Lower lobe of right lung (tissue), 2 donors: Measurements from ENCODE around the gene WDR55. TPM values are rescaled to one million over a fixed set of nuclear protein-coding genes. Genes with fewer than 3 reads are reported as not detected.
"Not testable (repeated sequence)": the region's sequence is repeated elsewhere in the genome, so short reads cannot be mapped to it uniquely, and the experiment has no call there.

Experiments used
- ATAC-seq, 2 donors: fragments of 200-7000 bp; cut with Tn5 transposase; one replicate each; pipeline ENCODE4 v1.9.1; 2020 to 2022; ENCODE audit warnings: mild to moderate bottlenecking in 2 of 2, moderate library complexity in 2 of 2
- DNase-seq: peaks from one replicate; pipeline ENCODE4 v3.0.0-alpha.2; 2020
- H3K27ac ChIP-seq: fragments of 200-600 bp; one replicate; pipeline ENCODE4 v1.8.0; 2022
- H3K27me3 ChIP-seq: fragments of 200-600 bp; one replicate; pipeline ENCODE4 v1.8.0; 2022; ENCODE audit warnings: low read depth
- H3K36me3 ChIP-seq: fragments of 200-600 bp; one replicate; pipeline ENCODE4 v1.8.0; 2022; ENCODE audit warnings: mild to moderate bottlenecking
- H3K4me1 ChIP-seq: fragments of 200-600 bp; one replicate; pipeline ENCODE4 v1.8.0; 2022
- H3K4me3 ChIP-seq: fragments of 200-600 bp; one replicate; pipeline ENCODE4 v1.8.0; 2022; ENCODE audit warnings: mild to moderate bottlenecking
- H3K9me3 ChIP-seq: fragments of 200-600 bp; one replicate; pipeline ENCODE4 v1.8.0; 2022
- CTCF ChIP-seq: fragments of 200-600 bp; IDR thresholded peaks from one replicate; pipeline ENCODE4 v1.8.0; 2022; ENCODE audit warnings: antibody characterized with exemption, mild to moderate bottlenecking
- intact Hi-C: fragments of 100-400 bp; cut with DNase I; formaldehyde crosslinking; loops from one replicate; pipeline ENCODE4 v1.11.0; 2022
- total RNA-seq: library from RNA; stranded (reverse); fragmentation: NEBNext Ultra II Directional; extraction: Animal tissue kit (Norgen Biotek cat#: 25700); gene quantifications from one replicate; pipeline ENCODE4 v1.2.1, GENCODE V29; 2021
- donor health status: DM: no; HTN: yes; CAD: no; lungs with severe emphysema.

The WDR55 gene
- total RNA-seq, 1 donor from 2014 or later: 22.4 TPM

- TF ChIP-seq CTCF: no peak
- intact Hi-C loops: no loop called here
- H3K4me1 ChIP-seq: peaks cover 27% of the 10 kb centered on the region
- no peaks in the 10 kb centered on the region for H3K9me3 ChIP-seq
- peaks cover 61% of the 10 kb centered on the region for H3K36me3 ChIP-seq
- DNase-seq: no peak
- H3K27me3 ChIP-seq: no peaks in the 10 kb centered on the region
- H3K27ac ChIP-seq: peak overlapping the region; percentile 90
- peak in 1 of 2 donors; percentile 23 for ATAC-seq
- peak overlapping the region; percentile 99 for H3K4me3 ChIP-seq
These were observed 710 bp upstream of the WDR55 start for GRCh38 chr5:140664030-140664358.

GRCh38 chr5:140671035-140671434 lies 6.3 kb downstream of the WDR55 start:
- ATAC-seq: peak in 1 of 2 donors; percentile 35

GRCh38 chr5:140671472-140672125 lies 6.9 kb downstream of the WDR55 start:
- Histone ChIP-seq H3K27ac (no peak overlapping the region), H3K4me3 (no peak overlapping the region), H3K27me3 (no peaks in the 10 kb centered on the region), H3K4me1 (peaks cover 6% of the 10 kb centered on the region), H3K9me3 (no peaks in the 10 kb centered on the region), H3K36me3 (peaks cover 87% of the 10 kb centered on the region)
- intact Hi-C loops: no loop called here
- DNase-seq (no peak), ATAC-seq (no peak)
- TF ChIP-seq CTCF: no peak

More at GRCh38 chr5:140671035-140671434, 6.3 kb downstream of the WDR55 start:
- peaks cover 11% of the 10 kb centered on the region for H3K4me1 ChIP-seq
- intact Hi-C loops, H3K27ac ChIP-seq, H3K9me3 ChIP-seq, H3K4me3 ChIP-seq, H3K27me3 ChIP-seq, DNase-seq: not testable (repeated sequence)
- H3K36me3 ChIP-seq: peaks cover 82% of the 10 kb centered on the region

GRCh38 chr5:140672455-140673186 lies 7.9 kb downstream of the WDR55 start:
- DNase-seq (peak; percentile 64), ATAC-seq (peak; percentile 28 to 54)
- H3K4me3 ChIP-seq: no peak overlapping the region
- no peaks in the 10 kb centered on the region for H3K4me1 ChIP-seq
- TF ChIP-seq CTCF: no peak
- H3K36me3 ChIP-seq: peaks cover 93% of the 10 kb centered on the region
- no peak overlapping the region for H3K27ac ChIP-seq
- H3K27me3 ChIP-seq: no peaks in the 10 kb centered on the region
- no peaks in the 10 kb centered on the region for H3K9me3 ChIP-seq
- intact Hi-C loops: no loop called here

GRCh38 chr5:140673187-140673976 lies 8.7 kb downstream of the WDR55 start, which contains the start of gene DND1:
DND1 (minus strand) TSS chr5:140673576; CDS start chr5:140673542, 34 bp downstream.
- ATAC-seq: peak in 1 of 2 donors; percentile 12

More at GRCh38 chr5:140673187-140673976, 8.7 kb downstream of the WDR55 start, which contains the start of gene DND1:
- intact Hi-C loops: no loop called here
- no peak within 1 kb of the TSS for H3K27ac ChIP-seq
- no peaks in the 10 kb centered on the region for H3K27me3 ChIP-seq
- no peaks in the 10 kb centered on the region for H3K9me3 ChIP-seq
- no peak within 1 kb of the TSS for H3K4me3 ChIP-seq
- H3K36me3 ChIP-seq: peaks cover 93% of the 10 kb centered on the region
- no peak for DNase-seq
- TF ChIP-seq CTCF: no peak
- no peaks in the 10 kb centered on the region for H3K4me1 ChIP-seq
